ENCODE measurements around the gene ALDH5A1.

The ALDH5A1 gene

GRCh38 chr6:24494821-24495795 lies at the start of gene ALDH5A1:
TSS of gene ALDH5A1 (plus strand) at chr6:24494969. CDS start at chr6:24494997, 28 bp downstream.
- DNase-seq, result peak; percentile 89

- no peak for DNase-seq
Observed at GRCh38 chr6:24445704-24446103, 49.1 kb upstream of the ALDH5A1 start.

DNA sequence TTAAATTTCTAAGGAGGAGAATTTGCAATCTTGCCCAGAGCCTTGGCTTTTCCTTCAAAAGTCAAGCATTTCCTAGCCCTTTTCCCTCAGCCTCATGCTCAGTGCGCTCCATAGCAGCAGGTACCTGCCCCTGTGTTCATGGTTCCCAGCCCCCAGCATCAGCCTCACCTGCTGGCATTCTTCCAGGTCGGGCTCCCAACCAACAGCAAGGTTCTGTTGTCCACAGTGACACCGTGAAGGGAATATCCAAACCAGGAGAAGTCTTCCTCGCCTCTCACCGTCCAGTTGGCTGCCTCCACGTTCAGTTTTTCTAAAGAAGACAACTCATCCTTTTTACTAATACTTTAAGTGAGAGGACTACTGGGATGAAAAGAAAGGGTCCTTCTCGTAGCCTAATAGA lies 48.1 kb upstream of the ALDH5A1 start:
- DNase-seq, result no peak

DNA sequence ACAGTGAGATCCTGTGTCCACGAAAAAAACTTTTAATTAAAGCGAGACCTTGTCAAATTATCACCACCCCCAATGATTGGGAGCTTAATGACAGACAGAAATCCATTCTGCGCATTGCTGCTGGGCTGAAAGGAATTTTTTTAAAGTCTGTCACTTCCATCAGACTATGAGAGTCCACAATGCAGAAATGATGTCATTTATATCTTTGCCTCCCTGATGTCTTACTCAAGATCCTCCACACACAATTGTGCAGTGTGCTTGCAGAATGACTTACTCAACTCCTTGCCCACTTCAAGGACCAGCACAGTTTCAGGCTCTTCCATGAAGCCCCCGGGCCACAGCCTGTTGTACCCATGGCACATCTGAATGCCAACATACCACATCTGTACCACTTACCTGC lies 46.4 kb upstream of the ALDH5A1 start:
- DNase-seq, result no peak

- no peak for DNase-seq
Observed at GRCh38 chr6:24448828-24449525, 45.8 kb upstream of the ALDH5A1 start.

- peak; percentile 59 for DNase-seq
Observed at GRCh38 chr6:24451581-24452388, 43.0 kb upstream of the ALDH5A1 start.

DNA sequence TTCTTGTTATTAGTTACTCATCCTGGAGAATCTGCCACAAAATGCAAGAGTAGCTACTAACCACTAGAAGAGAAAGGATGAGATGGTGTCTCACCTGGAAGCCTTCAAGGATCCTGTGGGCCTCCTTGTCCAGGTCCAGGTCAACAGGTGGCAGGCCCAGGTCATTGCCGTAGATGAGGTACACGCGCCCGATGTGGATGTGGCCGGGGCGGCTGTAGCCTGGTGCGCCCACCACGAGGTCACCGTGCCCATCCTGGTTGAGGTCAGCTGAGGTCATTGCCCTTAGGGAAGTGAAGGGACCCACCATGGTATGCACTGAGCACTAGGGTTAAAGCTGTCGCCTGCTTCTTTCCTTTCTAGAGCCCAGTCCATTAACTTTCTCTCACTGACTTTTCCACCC lies 40.8 kb upstream of the ALDH5A1 start:
- DNase-seq, result no peak

DNA sequence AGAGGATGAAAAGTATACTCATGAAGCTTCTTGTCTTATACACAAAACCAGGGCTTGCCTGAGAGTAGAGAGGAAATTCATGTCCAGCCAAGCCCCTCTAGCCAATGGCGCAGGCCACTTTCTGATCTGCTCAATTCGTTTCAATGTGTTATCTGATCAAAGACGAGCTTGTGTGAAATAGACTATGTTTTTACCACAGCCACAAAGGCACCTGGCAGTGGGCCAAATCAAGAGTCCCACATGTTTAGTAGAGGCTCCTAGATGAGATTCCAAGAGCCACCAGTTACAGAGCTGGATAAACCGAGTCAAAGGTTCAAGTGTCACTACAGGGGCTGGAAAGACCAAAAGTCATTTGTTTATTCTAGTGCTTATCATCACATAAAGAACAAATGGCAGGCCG lies 40.3 kb upstream of the ALDH5A1 start:
- peak; percentile 63 for DNase-seq

GRCh38 chr6:24455061-24455460 lies 39.7 kb upstream of the ALDH5A1 start:
- DNase-seq, result no peak

GRCh38 chr6:24458134-24458533 lies 36.6 kb upstream of the ALDH5A1 start:
- peak; percentile 4 for DNase-seq

DNA sequence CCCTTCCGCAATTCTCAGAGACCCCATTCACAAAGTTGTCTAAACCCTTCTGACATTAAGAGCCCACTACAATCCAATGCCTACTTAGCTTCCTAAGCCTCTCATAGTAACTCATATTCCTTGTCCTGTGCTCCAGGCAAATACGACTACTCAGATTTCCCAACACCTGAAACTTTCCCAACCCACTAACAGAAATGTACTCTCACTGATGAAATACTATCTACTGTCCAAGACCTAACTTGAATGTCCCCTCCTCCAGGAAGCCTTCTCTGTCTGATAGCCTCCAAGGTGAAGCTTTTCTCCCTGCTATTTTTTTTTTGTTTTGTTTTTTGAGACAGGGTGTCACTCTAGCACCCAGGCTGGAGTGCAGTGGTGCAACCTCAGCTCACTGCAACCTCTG lies 35.8 kb upstream of the ALDH5A1 start:
- DNase-seq, result no peak

DNA sequence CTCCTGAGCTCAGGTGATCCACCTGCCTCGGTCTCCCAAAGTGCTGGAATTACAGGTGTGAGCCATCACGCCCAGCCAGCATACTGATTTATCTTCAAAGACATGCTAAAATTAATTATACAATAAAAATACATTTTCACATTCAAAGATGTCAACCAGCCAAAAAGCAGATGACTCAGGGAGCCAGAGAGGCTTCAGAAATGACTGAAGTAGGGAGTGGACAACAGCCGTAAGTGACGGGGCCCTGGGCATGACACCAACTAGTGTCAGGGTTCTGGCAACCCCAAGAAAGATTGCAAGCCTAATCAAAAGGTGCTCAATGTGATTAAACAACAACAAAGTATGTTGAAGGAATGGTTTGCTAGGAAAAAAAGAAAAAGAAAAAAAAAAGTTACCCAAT lies 33.8 kb upstream of the ALDH5A1 start:
- DNase-seq, result no peak

- no peak for DNase-seq
Observed at GRCh38 chr6:24464253-24465038, 30.3 kb upstream of the ALDH5A1 start.

- no peak for DNase-seq
Observed at GRCh38 chr6:24469811-24470210, 25.0 kb upstream of the ALDH5A1 start.

- no peak for DNase-seq
Observed at GRCh38 chr6:24472181-24472580, 22.6 kb upstream of the ALDH5A1 start.

GRCh38 chr6:24476631-24477030 lies 18.1 kb upstream of the ALDH5A1 start:
- DNase-seq, result no peak

- DNase-seq, result no peak
Observed at GRCh38 chr6:24477070-24477469, 17.7 kb upstream of the ALDH5A1 start.

GRCh38 chr6:24478903-24479302 lies 15.9 kb upstream of the ALDH5A1 start:
- DNase-seq, result no peak

- DNase-seq, result no peak
Observed at GRCh38 chr6:24480705-24481104, 14.1 kb upstream of the ALDH5A1 start.

DNA sequence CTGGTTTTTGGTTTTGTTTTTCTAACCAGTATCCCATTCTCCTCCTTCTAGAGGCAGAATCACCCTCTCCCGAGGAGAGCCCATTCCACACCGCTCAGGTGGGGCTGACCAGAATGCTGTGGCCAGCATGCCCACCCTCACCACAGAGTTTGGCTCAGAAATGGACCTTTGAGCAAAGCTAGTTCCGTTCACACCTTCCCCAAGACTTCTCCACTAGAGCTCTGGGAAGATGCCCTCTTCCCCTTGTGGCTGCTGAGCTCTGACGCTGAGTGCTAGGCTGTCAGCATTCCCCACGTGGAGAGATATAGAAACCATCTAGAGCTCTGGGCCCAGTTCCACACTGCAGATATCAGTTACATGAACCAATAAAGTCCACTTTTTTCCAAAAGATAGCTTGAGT lies 13.3 kb upstream of the ALDH5A1 start:
- DNase-seq, result no peak

DNA sequence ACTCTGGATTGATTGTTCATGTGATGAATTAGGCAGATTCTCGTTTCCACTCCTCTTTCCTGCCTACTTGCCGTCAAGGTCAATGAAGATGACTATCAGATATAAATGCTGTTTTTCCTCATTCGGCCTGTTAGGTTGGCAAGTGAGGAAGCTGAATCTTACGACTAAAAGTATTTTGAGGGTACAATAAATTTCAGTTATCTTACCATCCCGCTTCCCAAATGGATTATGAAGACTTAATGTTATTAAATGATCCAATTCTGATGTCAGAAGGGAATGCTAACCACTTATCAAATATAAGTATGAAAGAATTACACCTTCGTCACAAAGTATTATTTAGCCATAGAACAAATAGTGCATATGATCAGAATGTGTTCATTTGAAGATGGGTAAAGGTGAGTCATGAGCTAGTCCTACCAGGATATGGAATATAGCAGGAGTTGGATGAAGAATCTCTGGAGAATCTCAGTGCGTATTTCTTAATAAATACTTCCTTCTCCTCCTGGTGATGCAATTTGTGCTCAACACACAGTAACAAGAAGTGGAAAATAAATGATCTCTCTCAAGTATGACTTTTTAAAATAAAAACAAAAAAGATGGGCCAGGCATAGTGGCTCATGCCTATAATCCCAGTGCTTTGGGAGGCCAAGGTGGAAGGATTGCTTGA lies 10.0 kb upstream of the ALDH5A1 start:
- DNase-seq, result no peak

DNA sequence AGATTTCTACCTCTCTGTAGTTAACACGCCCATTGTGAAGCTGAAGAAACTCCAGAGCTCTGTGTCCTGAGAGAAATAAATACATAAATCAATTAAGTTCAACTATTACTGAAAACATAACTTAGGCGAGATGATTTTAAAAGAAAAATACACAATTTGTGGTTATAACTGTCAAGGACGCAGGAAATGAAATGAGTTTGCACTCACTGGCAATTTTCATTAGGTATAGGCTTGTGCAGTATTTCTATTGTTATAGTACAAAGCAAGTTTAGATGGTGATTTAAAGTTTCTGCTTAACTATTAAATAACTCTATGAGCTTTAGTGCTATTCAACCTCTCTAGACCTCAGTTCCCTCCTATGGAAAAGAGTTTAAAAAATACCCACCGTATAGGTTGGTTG lies 8.7 kb upstream of the ALDH5A1 start:
- no peak for DNase-seq

All from hematopoietic multipotent progenitor cell treated with erythropoietin and hydrocortisone succinate and interleukin-3 and kit ligand, for 4 days (in vitro differentiated cells).